Right lung (tissue), 10 donors: ENCODE results near the gene TUBA3D. TPM values are rescaled to one million over a fixed set of nuclear protein-coding genes. Genes with fewer than 3 reads are reported as not detected.
"Not testable (repeated sequence)": the region's sequence is repeated elsewhere in the genome, so short reads cannot be mapped to it uniquely, and the experiment has no call there.

Experiments used
- DNase-seq, 2 donors: peaks; one replicate each; pipeline ENCODE4 v3.0.0-alpha.2; 2013
- long read RNA-seq, 8 donors: transcript quantifications; one replicate each; lab custom pipeline, GENCODE V29; 2026
- polyA plus RNA-seq, 5 donors: library from polyadenylated mRNA; unstranded; fragments of 120-200 nt; gene quantifications; one replicate each; pipeline versions ENCODE4 v1.2.1 to v1.2.3, GENCODE V29; 2013; ENCODE audit warnings: inconsistent platforms in 1 of 5, low replicate concordance in 1 of 5; ENCODE audit not compliant: insufficient read length in 5 of 5, insufficient read depth in 1 of 5

The TUBA3D gene
- 1 to 10 TPM in 4 of 5 donors, under 1 TPM in 1; 0.44 to 1.6 (median 1.3) TPM for polyA plus RNA-seq
- long read RNA-seq, donor 1, result 0 reads
- long read RNA-seq, donor 2, partial matches to known transcripts, result 29 of 129 reads
- long read RNA-seq, donor 2, other reads (novel, unspliced or antisense), result 100 of 129 reads
- long read RNA-seq, donor 3, partial matches to known transcripts, result 8 of 163 reads
- long read RNA-seq, donor 3, other reads (novel, unspliced or antisense), result 155 of 163 reads
- long read RNA-seq, donor 4, partial matches to known transcripts, result 120 of 127 reads
- long read RNA-seq, donor 4, other reads (novel, unspliced or antisense), result 7 of 127 reads
- long read RNA-seq, donor 5, result 0 reads
- long read RNA-seq, donor 6, result 0 reads
- long read RNA-seq, donor 7, result 0 reads
- long read RNA-seq, donor 8, partial matches to known transcripts, result 78 of 78 reads
- long read RNA-seq, donor 8, other reads (novel, unspliced or antisense), result 0 of 78 reads

GRCh38 chr2:131475831-131476230 is at the start of gene TUBA3D:
TUBA3D (plus strand) TSS chr2:131476119; CDS start chr2:131476200, 81 bp downstream.
- no peak for DNase-seq

- no peak for DNase-seq
These were observed 49.2 kb upstream of the TUBA3D start for GRCh38 chr2:131426727-131427126.

GRCh38 chr2:131431336-131431735 is 44.6 kb upstream of the TUBA3D start:
- no peak for DNase-seq

- DNase-seq, result not testable (repeated sequence)
These were observed 35.0 kb upstream of the TUBA3D start for GRCh38 chr2:131440742-131441468.

- not testable (repeated sequence) for DNase-seq
These were observed 31.0 kb upstream of the TUBA3D start for GRCh38 chr2:131444736-131445514.

- not testable (repeated sequence) for DNase-seq
These were observed 30.5 kb upstream of the TUBA3D start for GRCh38 chr2:131445515-131445797.

- no peak for DNase-seq
These were observed 30.0 kb upstream of the TUBA3D start for GRCh38 chr2:131445896-131446295.

- not testable (repeated sequence) for DNase-seq
These were observed 27.9 kb upstream of the TUBA3D start for GRCh38 chr2:131447981-131448380.

- not testable (repeated sequence) for DNase-seq
These were observed 24.5 kb upstream of the TUBA3D start for GRCh38 chr2:131451265-131451949.

- DNase-seq, result not testable (repeated sequence)
These were observed 21.0 kb upstream of the TUBA3D start for GRCh38 chr2:131454914-131455313.

GRCh38 chr2:131467722-131468121 is 8.2 kb upstream of the TUBA3D start:
- not testable (repeated sequence) for DNase-seq

GRCh38 chr2:131470944-131471343 is 5.0 kb upstream of the TUBA3D start:
- not testable (repeated sequence) for DNase-seq

GRCh38 chr2:131471624-131472023 is 4.3 kb upstream of the TUBA3D start:
- not testable (repeated sequence) for DNase-seq

GRCh38 chr2:131473266-131473665 is 2.7 kb upstream of the TUBA3D start:
- DNase-seq, result not testable (repeated sequence)

- DNase-seq, result not testable (repeated sequence)
These were observed 444 bp downstream of the TUBA3D start for GRCh38 chr2:131476363-131476762.

GRCh38 chr2:131477227-131477626 is 1.3 kb downstream of the TUBA3D start:
- DNase-seq, result not testable (repeated sequence)

- not testable (repeated sequence) for DNase-seq
These were observed 2.3 kb downstream of the TUBA3D start for GRCh38 chr2:131478074-131478849.

- not testable (repeated sequence) for DNase-seq
These were observed 3.0 kb downstream of the TUBA3D start for GRCh38 chr2:131478850-131479461.

GRCh38 chr2:131480351-131480750 is 4.4 kb downstream of the TUBA3D start:
- not testable (repeated sequence) for DNase-seq
